Karpas-422 (cell line): Measurements from ENCODE around the gene UBE2J2. TPM values are rescaled to one million over a fixed set of nuclear protein-coding genes. Genes with fewer than 3 reads are reported as not detected.

Experiments used
- DNase-seq: peaks from one replicate; pipeline ENCODE4 v3.0.0-alpha.2; 2015
- H2AFZ ChIP-seq: fragments of 200-600 bp; sonication (generic); 2 replicates; pipeline ENCODE4 v1.6.1; 2014; ENCODE audit warnings: antibody characterized with exemption, low read length, mixed read lengths
- H3K27ac ChIP-seq: fragments of 200-600 bp; sonication (generic); 2 replicates; pipeline ENCODE4 v1.5.1; 2014; ENCODE audit warnings: mild to moderate bottlenecking, low read length, moderate library complexity
- H3K27me3 ChIP-seq: fragments of 200-600 bp; sonication (generic); 2 replicates; pipeline ENCODE4 v1.6.1; 2014; ENCODE audit warnings: low read length, mixed read lengths
- H3K36me3 ChIP-seq: fragments of 200-600 bp; sonication (generic); 2 replicates; pipeline ENCODE4 v1.6.1; 2014; ENCODE audit warnings: low read length, mixed read lengths; ENCODE audit not compliant: insufficient read depth
- H3K4me1 ChIP-seq: fragments of 200-600 bp; sonication (generic); 2 replicates; pipeline ENCODE4 v1.6.1; 2014; ENCODE audit warnings: mild to moderate bottlenecking, low read length, mixed read lengths
- H3K4me2 ChIP-seq: fragments of 200-600 bp; sonication (generic); 2 replicates; pipeline ENCODE4 v1.6.1; 2014; ENCODE audit warnings: low read length, low read depth, mild to moderate bottlenecking; ENCODE audit not compliant: poor library complexity, severe bottlenecking
- H3K4me3 ChIP-seq: fragments of 200-600 bp; sonication (generic); 2 replicates; pipeline ENCODE4 v1.5.1; 2014; ENCODE audit warnings: mild to moderate bottlenecking, antibody characterized with exemption, low read length, mixed read lengths
- H3K79me2 ChIP-seq: fragments of 200-600 bp; sonication (generic); 2 replicates; pipeline ENCODE4 v1.6.1; 2014; ENCODE audit warnings: mild to moderate bottlenecking, low read length, mixed read lengths
- H3K9ac ChIP-seq: fragments of 200-600 bp; sonication (generic); 2 replicates; pipeline ENCODE4 v1.6.0; 2014; ENCODE audit warnings: low read length
- H3K9me2 ChIP-seq: fragments of 200-600 bp; sonication (generic), shearing (Covaris generic); replicated peaks from 2 replicates; pipeline ENCODE4 v1.6.0; 2014; ENCODE audit warnings: mild to moderate bottlenecking, low read length, moderate library complexity; ENCODE audit not compliant: insufficient read depth
- H3K9me3 ChIP-seq: fragments of 300-700, 200-600 bp; sonication (generic); 2 replicates; pipeline ENCODE4 v1.6.1; 2014; ENCODE audit warnings: low read length, mixed read lengths
- H4K20me1 ChIP-seq: fragments of 200-600 bp; sonication (generic); 2 replicates; pipeline ENCODE4 v1.6.1; 2014; ENCODE audit warnings: mild to moderate bottlenecking, antibody characterized with exemption, low read length, low read depth; ENCODE audit not compliant: insufficient read depth
- total RNA-seq: library from RNA; depleted of rRNA; stranded (reverse); fragments of >200 nt; shearing (Covaris generic); gene quantifications from 2 replicates; pipeline ENCODE4 v1.2.3, GENCODE V29; 2014; ENCODE audit warnings: low replicate concordance

Gene UBE2J2
- total RNA-seq, 1 experiment from 2014 or later: 46.1 TPM

- Histone ChIP-seq H3K9me3 (no peaks in the 10 kb centered on the region), H3K36me3 (no peaks in the 10 kb centered on the region), H4K20me1 (peaks cover 20% of the 10 kb centered on the region; the same call in 1 of the 2 replicates), H3K27ac (no peak overlapping the region), H3K79me2 (no peaks in the 10 kb centered on the region), H3K9me2 (no peaks in the 10 kb centered on the region), H3K27me3 (no peaks in the 10 kb centered on the region), H2AFZ (no peak overlapping the region), H3K9ac (no peak overlapping the region), H3K4me3 (no peak overlapping the region), H3K4me1 (peaks cover 11% of the 10 kb centered on the region), H3K4me2 (no peak overlapping the region)
- no peak for DNase-seq
These were observed 60.8 kb downstream of the UBE2J2 start for GRCh38 chr1:1212780-1213344.

DNA sequence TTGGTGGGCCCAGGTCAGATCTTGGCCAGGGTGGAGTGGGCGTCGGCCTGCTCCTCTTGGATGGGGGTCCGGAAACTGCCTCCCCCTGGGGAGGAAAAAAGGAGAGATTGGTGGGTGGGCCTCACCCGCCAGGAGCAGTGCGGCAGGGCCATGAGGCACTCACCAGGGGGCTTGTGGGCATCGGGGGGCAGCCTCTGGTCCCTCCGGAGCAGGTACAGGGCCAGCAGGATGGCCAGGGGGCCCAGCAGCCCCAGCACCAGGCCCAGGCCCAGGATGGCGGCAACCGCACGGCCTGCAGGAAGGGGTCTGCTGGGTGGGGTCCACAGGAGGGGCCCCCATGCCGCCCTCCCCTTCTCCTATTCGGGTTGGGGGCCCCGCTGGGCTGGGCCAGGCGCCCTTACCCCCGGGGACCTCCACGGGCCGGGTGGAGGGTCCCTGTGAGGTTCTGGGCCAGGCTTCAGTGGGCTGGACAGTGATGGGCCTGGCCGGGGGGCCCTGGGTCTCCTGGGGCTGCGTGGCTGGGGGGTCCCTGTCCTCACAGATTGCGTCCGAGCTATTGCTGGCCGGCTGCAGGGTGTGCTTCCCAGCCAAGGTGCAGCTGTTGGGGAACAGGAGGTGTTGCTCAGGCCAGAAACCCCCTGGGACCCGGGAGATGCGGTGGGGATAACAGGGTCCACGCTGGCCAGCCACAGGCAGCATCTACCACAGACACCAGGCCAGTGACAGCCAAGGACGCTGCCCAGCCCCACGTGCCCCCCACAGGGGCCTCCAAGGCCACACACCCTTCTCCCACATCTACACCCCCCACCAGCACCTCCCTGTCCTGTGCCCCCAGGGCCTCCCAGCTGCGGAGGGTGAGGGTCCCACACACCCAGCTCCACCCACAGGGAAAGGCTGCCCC lies 61.9 kb downstream of the UBE2J2 start:
- Histone ChIP-seq H3K9me2 (no peaks in the 10 kb centered on the region), H3K79me2 (no peaks in the 10 kb centered on the region), H3K9ac (no peak overlapping the region), H2AFZ (no peak overlapping the region), H3K4me2 (no peak overlapping the region), H3K4me3 (no peak overlapping the region), H3K36me3 (no peaks in the 10 kb centered on the region), H4K20me1 (peaks cover 29% of the 10 kb centered on the region; the same call in 1 of the 2 replicates), H3K27ac (no peak overlapping the region), H3K4me1 (peaks cover 16% of the 10 kb centered on the region), H3K27me3 (no peaks in the 10 kb centered on the region), H3K9me3 (no peaks in the 10 kb centered on the region)
- DNase-seq: no peak

- H4K20me1 ChIP-seq: peaks cover 29% of the 10 kb centered on the region; the same call in 1 of the 2 replicates
- H3K79me2 ChIP-seq: no peaks in the 10 kb centered on the region
- H2AFZ ChIP-seq: no peak overlapping the region
- no peak overlapping the region for H3K4me3 ChIP-seq
- H3K27me3 ChIP-seq: no peaks in the 10 kb centered on the region
- H3K36me3 ChIP-seq: no peaks in the 10 kb centered on the region
- H3K4me1 ChIP-seq: peaks cover 24% of the 10 kb centered on the region
- no peak overlapping the region for H3K27ac ChIP-seq
- H3K9me3 ChIP-seq: no peaks in the 10 kb centered on the region
- no peaks in the 10 kb centered on the region for H3K9me2 ChIP-seq
- no peak for DNase-seq
- H3K4me2 ChIP-seq: no peak overlapping the region
- no peak overlapping the region for H3K9ac ChIP-seq
These were observed 62.7 kb downstream of the UBE2J2 start for GRCh38 chr1:1210726-1211540.

- H3K4me2 ChIP-seq: no peak overlapping the region
- no peak overlapping the region for H2AFZ ChIP-seq
- peaks cover 18% of the 10 kb centered on the region; the same call in 1 of the 2 replicates for H4K20me1 ChIP-seq
- H3K9me2 ChIP-seq: no peaks in the 10 kb centered on the region
- no peak overlapping the region for H3K9ac ChIP-seq
- H3K4me3 ChIP-seq: no peak overlapping the region
- H3K4me1 ChIP-seq: peaks cover 29% of the 10 kb centered on the region
- H3K36me3 ChIP-seq: no peaks in the 10 kb centered on the region
- H3K9me3 ChIP-seq: no peaks in the 10 kb centered on the region
- H3K27ac ChIP-seq: no peak overlapping the region
- no peaks in the 10 kb centered on the region for H3K27me3 ChIP-seq
- no peaks in the 10 kb centered on the region for H3K79me2 ChIP-seq
- DNase-seq: peak; percentile 57
These were observed 64.8 kb downstream of the UBE2J2 start for GRCh38 chr1:1208713-1209433.

DNA sequence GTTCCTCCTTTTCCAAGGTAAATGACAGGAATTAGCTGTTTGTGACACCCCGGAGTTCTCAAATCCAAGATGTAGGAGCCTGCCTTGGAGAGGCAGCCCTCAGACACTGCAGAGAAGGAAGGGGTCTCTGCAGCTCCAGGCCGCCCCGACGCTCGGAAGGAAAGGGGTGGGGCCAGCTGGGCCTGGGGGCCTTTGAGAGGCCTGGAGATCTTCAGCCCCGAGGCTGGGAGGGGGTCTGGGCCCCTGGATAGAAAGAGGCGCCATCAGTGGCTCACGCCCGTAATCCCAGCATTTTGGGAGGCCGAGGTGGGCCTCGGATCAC lies 66.1 kb downstream of the UBE2J2 start:
- H3K9ac ChIP-seq: no peak overlapping the region
- H3K4me3 ChIP-seq: no peak overlapping the region
- no peaks in the 10 kb centered on the region for H3K79me2 ChIP-seq
- no peaks in the 10 kb centered on the region for H3K27me3 ChIP-seq
- no peaks in the 10 kb centered on the region for H3K9me2 ChIP-seq
- H3K36me3 ChIP-seq: no peaks in the 10 kb centered on the region
- peaks cover 29% of the 10 kb centered on the region for H3K4me1 ChIP-seq
- no peak overlapping the region for H2AFZ ChIP-seq
- H3K9me3 ChIP-seq: no peaks in the 10 kb centered on the region
- no peak overlapping the region for H3K4me2 ChIP-seq
- peaks cover 18% of the 10 kb centered on the region; the same call in 1 of the 2 replicates for H4K20me1 ChIP-seq
- no peak overlapping the region for H3K27ac ChIP-seq
- no peak for DNase-seq

DNA sequence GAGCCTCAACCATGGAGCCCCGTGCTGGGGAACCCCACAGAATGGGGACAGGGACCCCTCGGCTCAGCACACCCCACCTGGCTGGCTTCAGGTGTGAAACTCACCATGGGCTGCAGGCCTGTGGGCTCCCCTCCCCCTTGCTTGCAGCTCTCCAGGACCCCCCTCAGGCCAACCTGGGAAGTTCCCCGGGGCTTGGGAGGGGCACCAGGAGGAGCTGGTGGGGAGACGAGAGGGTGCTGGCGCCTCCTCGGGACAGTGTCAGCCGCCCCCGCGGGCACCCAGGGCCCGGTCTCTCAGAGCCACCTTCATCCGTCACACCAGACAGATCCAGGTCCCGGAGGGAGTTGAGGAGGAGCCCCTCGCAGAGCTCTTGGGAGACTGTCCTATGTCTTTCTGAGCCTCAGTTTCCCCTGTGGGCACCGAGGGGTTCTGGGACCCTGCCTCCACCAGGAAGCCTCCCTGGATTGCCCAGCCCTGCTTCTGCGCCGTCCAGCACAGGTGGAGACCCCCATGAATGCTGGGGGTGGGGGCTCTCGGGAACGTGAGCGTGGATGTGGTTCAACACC lies 66.6 kb downstream of the UBE2J2 start:
- peaks cover 29% of the 10 kb centered on the region for H3K4me1 ChIP-seq
- peak overlapping the region; percentile 70 for H3K4me2 ChIP-seq

DNA sequence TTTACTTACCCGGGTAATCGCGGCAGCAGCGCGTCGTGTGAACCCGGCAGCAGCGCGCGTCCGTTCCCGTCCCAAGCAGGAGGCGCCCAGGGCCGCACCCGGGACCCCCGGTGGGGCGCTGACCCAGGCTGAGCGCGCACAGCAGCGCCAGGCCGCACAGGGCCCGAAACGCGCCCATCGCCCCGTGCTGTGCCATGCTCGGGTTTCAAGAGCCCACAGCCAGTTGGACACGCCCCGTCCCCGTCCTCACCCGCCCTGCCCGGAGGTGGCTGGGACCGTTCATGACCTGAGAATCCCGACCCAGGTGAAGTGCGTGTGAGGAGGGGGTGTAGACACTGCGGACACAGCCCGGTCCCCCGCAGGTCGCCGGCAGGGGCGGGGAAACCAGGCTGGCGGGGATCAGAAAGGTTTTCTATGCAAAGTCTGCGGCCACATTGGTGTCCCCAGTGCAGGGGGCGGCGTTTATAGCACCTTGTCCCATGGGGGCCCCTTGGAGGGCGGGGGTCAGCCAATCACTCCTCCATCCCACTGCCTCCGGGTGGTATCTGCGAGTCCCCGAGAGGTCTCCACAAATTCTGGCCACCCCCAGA lies 67.2 kb downstream of the UBE2J2 start, which contains the start of gene TNFRSF18:
Gene TNFRSF18, minus strand, starts transcription at position 217 of the 590 bp plus-strand sequence. Its CDS starts 21 bp downstream, at position 196.
- H2AFZ ChIP-seq: peak within 1 kb of the TSS; percentile 30; the same call in 1 of the 2 replicates
- no peaks in the 10 kb centered on the region for H3K36me3 ChIP-seq
- no peaks in the 10 kb centered on the region for H3K79me2 ChIP-seq
- peak within 1 kb of the TSS; percentile 70 for H3K4me2 ChIP-seq
- no peaks in the 10 kb centered on the region for H3K9me2 ChIP-seq
- no peaks in the 10 kb centered on the region for H3K9me3 ChIP-seq
- peaks cover 18% of the 10 kb centered on the region; the same call in 1 of the 2 replicates for H4K20me1 ChIP-seq
- H3K27ac ChIP-seq: no peak within 1 kb of the TSS
- peak within 1 kb of the TSS; percentile 53 for H3K4me3 ChIP-seq
- no peaks in the 10 kb centered on the region for H3K27me3 ChIP-seq
- H3K4me1 ChIP-seq: peaks cover 29% of the 10 kb centered on the region
- H3K9ac ChIP-seq: peak within 1 kb of the TSS; percentile 35; the same call in 1 of the 2 replicates
- DNase-seq: peak; percentile 71

More for the DNA sequence above, 66.6 kb downstream of the UBE2J2 start:
- Histone ChIP-seq H3K4me3 (peak overlapping the region; percentile 53; the same call in 1 of the 2 replicates), H3K27me3 (no peaks in the 10 kb centered on the region), H3K9ac (no peak overlapping the region), H3K36me3 (no peaks in the 10 kb centered on the region), H3K79me2 (no peaks in the 10 kb centered on the region), H4K20me1 (peaks cover 18% of the 10 kb centered on the region; the same call in 1 of the 2 replicates), H3K27ac (no peak overlapping the region), H2AFZ (no peak overlapping the region), H3K9me3 (no peaks in the 10 kb centered on the region), H3K9me2 (no peaks in the 10 kb centered on the region)
- DNase-seq: no peak
